PC-3 (cell line): Measurements from ENCODE around the gene CSMD2.

ENCODE experiments used
- CTCF ChIP-seq: fragments of 300-600 bp; sonication (generic); conservative IDR thresholded peaks from 2 replicates; pipeline ENCODE4 v1.5.1; 2017; ENCODE audit warnings: antibody characterized with exemption, low read depth, mild to moderate bottlenecking, low read length
- EZH2 ChIP-seq: fragments of 300-600 bp; sonication (generic); IDR thresholded peaks from one replicate; pipeline ENCODE4 v1.6.1; 2017; ENCODE audit warnings: antibody characterized with exemption, mild to moderate bottlenecking, low read length; ENCODE audit not compliant: unreplicated experiment
- EZH2phosphoT487 ChIP-seq: fragments of 300-600 bp; sonication (generic); IDR thresholded peaks from 2 replicates; pipeline ENCODE4 v1.6.1; 2018; ENCODE audit warnings: mild to moderate bottlenecking, antibody characterized with exemption, low read length, borderline replicate concordance

- no peak for TF ChIP-seq EZH2
- no peak for TF ChIP-seq CTCF
- TF ChIP-seq EZH2phosphoT487 = no peak
Measured at GRCh38 chr1:33791251-33791650, 373.8 kb downstream of the CSMD2 start.
